Measurements from ENCODE around the gene TRIM9.

Gene TRIM9

DNA sequence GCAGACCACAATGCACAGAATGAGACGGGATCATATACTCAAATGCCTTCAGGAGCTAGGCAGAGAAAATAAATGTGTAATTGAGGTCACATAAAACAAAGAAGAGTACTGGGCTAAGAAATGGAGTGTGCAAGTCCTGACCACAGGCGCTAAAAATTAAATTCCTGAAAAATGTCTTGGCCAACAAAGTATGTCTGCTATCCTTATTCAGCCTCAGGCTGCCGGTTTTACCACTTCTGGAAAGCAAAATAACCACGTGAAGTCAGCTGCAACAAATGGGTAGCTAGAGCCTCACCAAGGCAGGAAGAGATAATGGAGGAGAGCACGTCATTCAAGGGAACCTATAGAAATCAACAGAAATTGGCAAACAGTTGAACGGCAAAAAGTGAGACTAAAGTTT is 153.8 kb downstream of the TRIM9 start:
- no peak for DNase-seq (ENCODE audit: low spot score)
- in situ Hi-C loops (cut with MboI; ENCODE audit: low sequenced_read_pairs, unreplicated experiment) = no loop called here
- TF ChIP-seq, protein P1, sequence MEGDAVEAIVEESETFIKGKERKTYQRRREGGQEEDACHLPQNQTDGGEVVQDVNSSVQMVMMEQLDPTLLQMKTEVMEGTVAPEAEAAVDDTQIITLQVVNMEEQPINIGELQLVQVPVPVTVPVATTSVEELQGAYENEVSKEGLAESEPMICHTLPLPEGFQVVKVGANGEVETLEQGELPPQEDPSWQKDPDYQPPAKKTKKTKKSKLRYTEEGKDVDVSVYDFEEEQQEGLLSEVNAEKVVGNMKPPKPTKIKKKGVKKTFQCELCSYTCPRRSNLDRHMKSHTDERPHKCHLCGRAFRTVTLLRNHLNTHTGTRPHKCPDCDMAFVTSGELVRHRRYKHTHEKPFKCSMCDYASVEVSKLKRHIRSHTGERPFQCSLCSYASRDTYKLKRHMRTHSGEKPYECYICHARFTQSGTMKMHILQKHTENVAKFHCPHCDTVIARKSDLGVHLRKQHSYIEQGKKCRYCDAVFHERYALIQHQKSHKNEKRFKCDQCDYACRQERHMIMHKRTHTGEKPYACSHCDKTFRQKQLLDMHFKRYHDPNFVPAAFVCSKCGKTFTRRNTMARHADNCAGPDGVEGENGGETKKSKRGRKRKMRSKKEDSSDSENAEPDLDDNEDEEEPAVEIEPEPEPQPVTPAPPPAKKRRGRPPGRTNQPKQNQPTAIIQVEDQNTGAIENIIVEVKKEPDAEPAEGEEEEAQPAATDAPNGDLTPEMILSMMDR (IDR thresholded peaks at IDR 0.05; ENCODE audit: borderline replicate concordance, control extremely low read depth, extremely low read depth, insufficient read depth, missing control alignments) = no peak

- no peak for DNase-seq (ENCODE audit: low spot score)
- in situ Hi-C loops (cut with MboI; ENCODE audit: low sequenced_read_pairs, unreplicated experiment) = no loop called here
- TF ChIP-seq, protein P1 (IDR thresholded peaks at IDR 0.05; ENCODE audit: borderline replicate concordance, control extremely low read depth, extremely low read depth, insufficient read depth, missing control alignments) = no peak
Measured at GRCh38 chr14:50937800-50938199, 157.1 kb downstream of the TRIM9 start.

- TF ChIP-seq, protein P1 (IDR thresholded peaks at IDR 0.05; ENCODE audit: borderline replicate concordance, control extremely low read depth, extremely low read depth, insufficient read depth, missing control alignments) = no peak
- DNase-seq (ENCODE audit: low spot score) = no peak
- in situ Hi-C loops (cut with MboI; ENCODE audit: low sequenced_read_pairs, unreplicated experiment) = no loop called here
Measured at GRCh38 chr14:50937325-50937724, 157.6 kb downstream of the TRIM9 start.

DNA sequence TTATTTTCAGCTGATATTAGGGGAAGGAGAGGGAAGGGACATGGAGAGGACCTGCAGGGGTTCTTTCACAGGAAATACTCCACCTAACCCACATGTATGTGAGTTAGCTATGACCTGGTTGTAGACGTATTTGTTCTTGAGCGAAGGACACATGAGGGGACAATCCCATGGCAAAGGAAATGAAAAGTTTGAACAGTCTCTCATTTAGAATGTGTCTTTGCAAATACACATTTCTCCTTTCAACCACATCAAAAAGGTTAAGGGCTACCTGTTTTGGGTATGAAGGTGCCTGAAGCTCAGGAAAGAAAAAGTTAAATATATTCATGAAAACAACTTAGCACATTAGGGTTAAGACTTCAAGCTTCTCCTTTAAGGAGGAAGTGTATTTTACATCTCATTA is 158.0 kb downstream of the TRIM9 start:
- in situ Hi-C loops (cut with MboI; ENCODE audit: low sequenced_read_pairs, unreplicated experiment) = no loop called here
- no peak for DNase-seq (ENCODE audit: low spot score)
- TF ChIP-seq, protein P1 (IDR thresholded peaks at IDR 0.05; ENCODE audit: borderline replicate concordance, control extremely low read depth, extremely low read depth, insufficient read depth, missing control alignments) = no peak

DNA sequence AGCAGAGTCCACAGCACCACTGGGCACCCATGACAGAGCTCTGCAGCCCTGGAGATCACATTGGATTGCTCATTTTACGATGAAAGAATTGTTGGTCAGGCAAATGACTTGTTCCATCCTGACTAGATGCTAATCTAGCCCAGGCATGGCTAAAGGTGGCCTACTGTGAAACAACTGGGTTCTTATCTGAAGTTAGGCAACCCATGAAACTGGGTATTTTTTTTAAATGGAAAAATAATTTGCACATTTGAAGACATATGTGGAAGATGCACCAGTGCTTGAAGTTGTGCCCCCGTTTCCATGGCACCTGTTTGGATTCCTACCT is 158.9 kb downstream of the TRIM9 start:
- in situ Hi-C loops (cut with MboI; ENCODE audit: low sequenced_read_pairs, unreplicated experiment) = no loop called here
- TF ChIP-seq, protein P1 (IDR thresholded peaks at IDR 0.05; ENCODE audit: borderline replicate concordance, control extremely low read depth, extremely low read depth, insufficient read depth, missing control alignments) = no peak

DNA sequence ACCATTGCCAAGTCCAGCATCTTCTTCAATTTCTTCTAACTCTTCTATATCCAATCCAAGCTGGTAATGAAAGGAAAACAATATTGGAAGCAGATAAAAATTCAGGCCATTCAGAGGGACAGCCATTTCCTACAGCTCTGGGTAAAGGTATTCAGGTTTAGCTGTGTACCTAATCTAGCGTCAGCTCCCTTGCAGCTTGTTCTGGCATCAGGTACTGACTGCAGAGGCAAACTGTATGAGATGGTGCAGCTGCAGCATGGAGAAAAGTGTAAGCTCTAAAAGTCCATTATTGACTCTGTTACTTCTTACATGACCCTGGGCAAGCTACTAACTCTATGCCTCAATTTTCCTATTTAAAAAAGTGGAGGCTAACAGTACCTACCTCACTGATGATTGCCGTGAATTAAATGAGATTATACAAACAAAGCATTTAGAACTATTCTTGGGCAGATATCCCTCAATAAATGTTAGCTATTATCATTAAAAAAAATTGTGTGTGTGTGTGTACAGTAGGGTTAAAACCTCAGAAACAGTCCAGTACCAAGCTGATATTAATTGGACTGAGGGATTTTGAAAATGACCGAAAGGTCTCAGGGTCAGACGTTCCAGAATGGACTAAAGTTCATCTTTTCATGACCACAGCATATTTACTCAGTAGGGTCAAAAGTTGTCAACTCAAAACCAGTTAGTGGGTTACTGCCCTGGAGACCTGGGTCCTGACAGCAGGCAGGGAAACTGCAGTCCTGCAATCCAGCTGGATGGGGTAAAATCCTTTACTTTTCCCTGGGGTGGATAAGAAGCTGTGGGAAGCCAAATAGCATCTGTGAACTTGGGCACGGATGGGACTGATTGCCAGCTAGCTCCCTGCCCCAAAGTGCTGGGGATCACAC is 159.5 kb downstream of the TRIM9 start:
- DNase-seq (ENCODE audit: low spot score) = no peak
- in situ Hi-C loops (cut with MboI; ENCODE audit: low sequenced_read_pairs, unreplicated experiment) = no loop called here
- TF ChIP-seq, protein P1 (IDR thresholded peaks at IDR 0.05; ENCODE audit: borderline replicate concordance, control extremely low read depth, extremely low read depth, insufficient read depth, missing control alignments) = no peak

More for the DNA sequence above, 158.9 kb downstream of the TRIM9 start:
- no peak for DNase-seq (ENCODE audit: low spot score)
